HUES6 (cell line): ENCODE data around the gene RCE1.

Experiments used
- H3K27ac ChIP-seq: 2 replicates; pipeline ENCODE4 v1.7.0; 2013; ENCODE audit warnings: low read depth, mild to moderate bottlenecking, low read length, inconsistent platforms
- H3K27me3 ChIP-seq: 2 replicates; pipeline ENCODE4 v1.6.1; 2013; ENCODE audit warnings: low read length; ENCODE audit not compliant: control insufficient read depth, insufficient read depth
- H3K36me3 ChIP-seq: 2 replicates; pipeline ENCODE4 v1.6.1; 2013; ENCODE audit warnings: low read length; ENCODE audit not compliant: control insufficient read depth, insufficient read depth
- H3K4me1 ChIP-seq: 2 replicates; pipeline ENCODE4 v1.6.1; 2013; ENCODE audit warnings: low read length; ENCODE audit not compliant: control insufficient read depth, insufficient read depth
- H3K4me3 ChIP-seq: 2 replicates; pipeline ENCODE4 v1.5.1; 2013; ENCODE audit warnings: low read depth, low read length
- H3K9ac ChIP-seq: one replicate; pipeline ENCODE4 v1.6.1; 2013; ENCODE audit warnings: mild to moderate bottlenecking, low read length
- H3K9me3 ChIP-seq: 2 replicates; pipeline ENCODE4 v1.6.1; 2013; ENCODE audit warnings: low read depth, low read length; ENCODE audit not compliant: control insufficient read depth, insufficient read depth

RCE1 gene

DNA sequence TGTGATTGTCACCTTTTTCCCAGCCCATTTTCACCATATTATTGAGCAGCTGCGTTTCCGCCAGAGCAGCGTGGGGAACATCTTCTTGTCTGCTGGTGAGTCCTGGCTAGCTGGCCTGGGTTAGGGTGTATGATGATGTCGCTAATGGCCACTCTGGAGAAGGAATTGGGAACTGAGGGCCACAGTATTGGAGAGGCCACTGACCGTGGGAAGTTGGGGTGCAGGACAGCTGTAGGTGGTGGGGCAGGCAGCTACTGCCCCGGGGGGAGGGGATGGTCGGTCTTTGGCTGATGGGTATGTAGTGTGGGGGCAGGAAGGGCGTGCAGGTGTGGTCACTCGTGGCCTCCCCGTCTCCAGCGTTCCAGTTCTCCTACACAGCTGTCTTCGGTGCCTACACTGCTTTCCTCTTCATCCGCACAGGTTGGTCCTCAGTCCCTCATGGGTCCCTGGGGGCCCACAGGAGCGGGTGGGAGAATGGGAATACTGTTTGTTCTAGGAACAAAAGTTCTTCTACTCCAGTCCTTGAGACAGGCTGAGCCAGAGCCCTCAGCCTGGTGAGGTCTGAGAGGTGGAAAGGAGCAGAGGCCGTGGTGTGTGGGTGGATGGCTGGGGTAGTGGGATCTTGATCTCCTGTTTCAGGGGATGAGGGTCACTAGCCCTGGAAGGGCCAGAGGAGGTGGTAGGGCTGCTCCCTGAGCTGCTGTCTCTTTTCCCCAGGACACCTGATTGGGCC lies 2.1 kb downstream of the RCE1 start:
- Histone ChIP-seq H3K9ac (no peak overlapping the region), H3K4me3 (no peak overlapping the region), H3K4me1 (no peaks in the 10 kb centered on the region), H3K9me3 (no peaks in the 10 kb centered on the region), H3K27ac (no peak overlapping the region), H3K27me3 (no peaks in the 10 kb centered on the region), H3K36me3 (peaks cover 53% of the 10 kb centered on the region)

DNA sequence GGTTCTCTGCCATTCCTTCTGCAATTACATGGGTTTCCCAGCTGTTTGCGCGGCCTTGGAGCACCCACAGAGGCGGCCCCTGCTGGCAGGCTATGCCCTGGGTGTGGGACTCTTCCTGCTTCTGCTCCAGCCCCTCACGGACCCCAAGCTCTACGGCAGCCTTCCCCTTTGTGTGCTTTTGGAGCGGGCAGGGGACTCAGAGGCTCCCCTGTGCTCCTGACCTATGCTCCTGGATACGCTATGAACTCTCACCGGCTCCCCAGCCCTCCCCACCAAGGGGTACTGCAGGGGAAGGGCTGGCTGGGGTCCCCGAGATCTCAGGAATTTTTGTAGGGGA lies 2.6 kb downstream of the RCE1 start:
- Histone ChIP-seq H3K27me3 (no peaks in the 10 kb centered on the region), H3K36me3 (peaks cover 52% of the 10 kb centered on the region), H3K9me3 (no peaks in the 10 kb centered on the region), H3K4me1 (no peaks in the 10 kb centered on the region), H3K27ac (no peak overlapping the region), H3K9ac (no peak overlapping the region), H3K4me3 (no peak overlapping the region)

DNA sequence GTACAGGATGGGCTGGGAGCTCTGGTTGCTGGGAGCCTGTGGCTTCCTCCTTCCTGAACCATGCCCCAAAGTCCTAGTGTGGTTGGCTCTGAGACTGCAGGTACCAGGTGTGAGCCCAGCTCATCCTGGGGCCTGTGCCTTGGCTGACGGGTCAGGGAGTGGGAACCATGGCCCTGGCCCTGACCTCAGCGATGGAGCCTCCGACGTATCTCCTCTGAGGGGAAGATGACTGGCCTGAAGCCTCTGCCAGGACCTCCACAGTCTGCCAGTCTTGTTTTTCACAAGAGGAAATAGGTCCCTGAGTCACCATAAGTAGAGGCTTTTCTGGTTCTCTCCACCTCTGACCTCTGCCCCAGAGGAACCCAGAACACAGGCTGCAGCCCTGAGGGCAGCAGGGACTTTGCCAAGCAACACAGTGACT lies 3.4 kb downstream of the RCE1 start:
- H3K9ac ChIP-seq: no peak overlapping the region
- H3K27me3 ChIP-seq: no peaks in the 10 kb centered on the region
- H3K27ac ChIP-seq: no peak overlapping the region
- H3K4me1 ChIP-seq: no peaks in the 10 kb centered on the region
- peaks cover 52% of the 10 kb centered on the region for H3K36me3 ChIP-seq
- no peak overlapping the region for H3K4me3 ChIP-seq
- no peaks in the 10 kb centered on the region for H3K9me3 ChIP-seq

DNA sequence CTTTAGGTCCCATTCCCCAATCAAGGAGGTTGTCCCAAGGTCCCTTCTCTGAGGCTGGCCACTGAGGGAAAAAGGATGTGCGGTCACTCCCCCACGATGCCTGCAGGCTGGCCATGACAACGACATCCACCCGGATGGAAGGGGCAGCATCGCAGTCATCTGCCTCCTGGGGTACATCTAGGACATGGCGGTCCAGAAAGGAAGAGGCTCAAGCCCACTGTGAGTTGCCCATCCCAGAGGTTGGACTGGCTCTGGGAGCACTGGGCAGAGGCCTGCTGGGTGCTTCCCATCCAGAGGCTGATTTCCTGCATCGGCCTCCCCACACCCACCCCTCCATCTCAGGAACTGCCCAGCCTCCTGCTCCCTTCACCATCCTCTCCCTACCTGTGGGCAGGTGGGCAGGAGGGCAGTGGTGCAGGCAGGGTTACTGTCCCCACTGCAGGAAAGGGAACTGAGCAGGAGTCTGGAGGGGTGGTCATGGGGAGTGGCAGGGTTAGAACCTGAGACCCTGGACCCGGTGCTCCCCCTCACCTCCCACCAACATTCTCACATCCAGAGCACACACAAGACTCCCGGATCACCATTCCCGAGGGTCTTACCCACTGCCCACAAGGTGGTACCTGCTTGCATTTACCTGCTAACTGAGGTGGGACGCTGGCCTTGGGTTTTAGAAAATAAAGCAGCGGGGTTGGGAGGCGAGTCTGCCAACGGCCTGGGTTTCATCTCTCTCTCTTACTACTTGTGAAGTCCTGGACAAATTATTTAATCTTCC lies 4.4 kb downstream of the RCE1 start:
- Histone ChIP-seq H3K4me1 (no peaks in the 10 kb centered on the region), H3K9me3 (no peaks in the 10 kb centered on the region), H3K9ac (no peak overlapping the region), H3K27me3 (no peaks in the 10 kb centered on the region), H3K36me3 (peaks cover 52% of the 10 kb centered on the region), H3K4me3 (no peak overlapping the region), H3K27ac (no peak overlapping the region)

DNA sequence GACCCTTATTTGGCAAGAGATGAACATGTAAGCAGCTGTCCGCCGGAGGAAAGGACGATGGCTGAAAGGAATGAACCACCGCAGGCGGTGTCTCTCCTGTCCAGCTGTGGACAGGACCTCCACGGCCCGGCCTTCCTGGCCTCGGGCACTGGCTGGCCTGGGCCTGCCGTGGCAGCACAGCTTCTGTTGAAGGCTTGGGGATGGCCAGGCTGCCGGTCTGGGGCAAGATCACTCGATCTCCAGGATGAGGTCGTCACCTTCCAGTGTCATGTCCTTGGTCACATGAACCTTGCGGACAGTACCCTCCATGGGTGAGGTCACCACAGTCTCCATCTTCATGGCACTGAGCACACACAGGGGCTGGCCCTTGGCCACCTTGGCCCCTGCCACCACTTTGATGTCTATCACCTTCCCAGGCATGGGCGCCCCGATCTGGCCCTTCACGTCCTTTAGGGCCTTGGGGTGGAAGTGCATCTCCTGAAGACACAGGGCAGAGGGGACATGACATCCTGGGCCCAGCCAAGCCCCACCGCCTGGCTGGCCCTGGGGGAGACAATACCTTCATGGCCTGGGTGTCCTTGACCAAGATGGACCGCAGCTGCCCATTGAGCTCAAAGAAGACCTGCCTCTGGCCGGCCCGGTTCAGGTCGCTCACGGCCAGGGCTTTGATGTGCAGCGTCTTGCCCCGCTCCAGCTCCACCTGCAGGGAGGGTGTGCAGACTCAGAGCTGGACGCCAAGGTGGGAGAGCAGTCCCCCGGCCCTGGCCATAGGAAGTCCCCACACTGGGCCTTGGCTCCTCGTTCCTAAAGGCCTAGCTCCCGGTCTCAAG lies 5.6 kb downstream of the RCE1 start:
- no peak overlapping the region for H3K9ac ChIP-seq
- peaks cover 52% of the 10 kb centered on the region for H3K36me3 ChIP-seq
- H3K27me3 ChIP-seq: no peaks in the 10 kb centered on the region
- H3K4me3 ChIP-seq: no peak overlapping the region
- no peaks in the 10 kb centered on the region for H3K9me3 ChIP-seq
- no peaks in the 10 kb centered on the region for H3K4me1 ChIP-seq
- no peak overlapping the region for H3K27ac ChIP-seq

DNA sequence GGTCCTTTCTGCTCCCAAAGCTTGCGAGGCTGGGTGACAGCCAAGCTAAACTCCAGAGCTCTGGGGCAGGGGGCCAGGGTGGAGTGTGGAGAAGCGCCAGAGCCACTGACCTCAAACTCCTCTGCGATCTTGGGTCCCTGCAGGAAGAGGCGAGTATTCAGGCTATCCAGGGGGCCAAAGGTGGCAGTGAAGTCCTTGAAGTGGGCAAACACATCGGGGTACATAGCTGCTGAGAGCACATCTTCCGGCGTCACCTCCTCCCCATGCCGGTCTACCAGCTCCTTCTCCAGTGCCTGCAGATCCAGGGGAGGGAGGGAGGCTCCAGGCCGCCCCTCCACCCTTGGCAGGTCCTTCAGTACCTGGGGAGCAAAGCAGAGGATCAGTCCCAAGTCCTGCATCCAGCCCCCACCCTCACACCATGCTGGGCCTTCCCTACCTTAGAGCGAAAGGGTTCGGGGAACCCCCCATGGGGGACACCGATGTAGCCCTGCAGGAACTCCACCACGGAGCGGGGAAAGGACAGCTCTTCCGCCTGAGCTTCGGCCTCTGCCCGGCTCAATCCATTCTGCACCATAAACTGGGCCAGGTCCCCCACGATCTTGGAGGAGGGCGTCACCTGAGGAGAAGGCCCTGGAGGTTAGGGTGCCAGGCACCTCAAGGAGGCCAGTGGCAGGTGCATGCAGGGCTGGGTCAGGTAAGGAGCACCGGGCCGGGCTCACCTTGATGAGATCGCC lies 6.4 kb downstream of the RCE1 start:
- no peaks in the 10 kb centered on the region for H3K9me3 ChIP-seq
- H3K27me3 ChIP-seq: no peaks in the 10 kb centered on the region
- H3K4me1 ChIP-seq: no peaks in the 10 kb centered on the region
- no peak overlapping the region for H3K4me3 ChIP-seq
- peaks cover 52% of the 10 kb centered on the region for H3K36me3 ChIP-seq
- no peak overlapping the region for H3K9ac ChIP-seq
- no peak overlapping the region for H3K27ac ChIP-seq

DNA sequence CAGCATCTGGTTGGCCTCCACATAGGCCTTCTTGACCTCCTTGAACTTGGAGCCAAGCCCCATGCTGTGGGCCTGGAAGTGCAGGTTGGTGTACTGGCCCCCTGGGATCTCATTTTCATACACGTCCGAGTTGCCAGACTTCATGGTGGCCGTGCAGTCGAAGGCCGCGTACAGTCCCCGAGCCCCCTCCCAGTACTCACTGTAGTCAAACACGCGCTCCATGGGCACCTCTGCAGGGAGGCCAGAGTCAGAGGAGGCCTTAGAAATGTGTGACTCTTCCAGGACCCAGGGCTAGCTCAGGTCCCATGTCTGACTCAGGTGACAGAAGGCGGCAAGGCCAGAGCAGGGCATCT lies 7.0 kb downstream of the RCE1 start:
- H3K4me1 ChIP-seq: no peaks in the 10 kb centered on the region
- H3K9me3 ChIP-seq: no peaks in the 10 kb centered on the region
- H3K4me3 ChIP-seq: no peak overlapping the region
- peaks cover 49% of the 10 kb centered on the region for H3K36me3 ChIP-seq
- H3K9ac ChIP-seq: no peak overlapping the region
- no peaks in the 10 kb centered on the region for H3K27me3 ChIP-seq
- H3K27ac ChIP-seq: no peak overlapping the region

DNA sequence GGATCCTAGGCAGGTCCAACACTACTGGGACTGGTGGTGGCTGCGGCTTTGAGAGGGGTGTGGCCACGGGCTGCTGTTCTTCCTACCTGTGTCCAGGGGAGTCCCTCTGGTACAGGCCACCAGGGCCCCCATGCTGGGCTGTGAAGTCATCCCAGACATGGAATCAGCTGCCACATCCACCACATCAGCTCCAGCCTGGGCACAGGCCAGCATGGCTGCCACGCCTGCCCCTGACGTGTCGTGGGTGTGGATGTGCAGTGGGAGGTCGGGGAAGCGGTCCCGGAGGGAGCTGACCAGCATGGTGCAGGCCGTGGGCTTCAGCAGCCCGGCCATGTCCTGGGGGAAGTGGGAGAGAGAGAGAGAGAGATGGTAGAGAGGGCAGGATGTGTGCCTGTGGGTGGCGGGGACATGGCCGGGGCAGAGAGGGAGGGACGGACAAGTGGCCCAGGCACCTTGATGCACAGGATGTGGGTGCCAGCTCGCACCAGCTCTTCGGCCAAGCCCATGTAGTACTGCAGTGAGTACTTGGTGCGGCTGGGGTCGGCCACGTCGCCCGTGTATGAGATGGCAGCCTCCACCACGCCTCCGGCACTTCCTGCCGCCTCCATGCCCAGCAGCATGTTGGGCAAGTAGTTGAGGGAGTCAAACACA lies 7.5 kb downstream of the RCE1 start:
- H3K4me3 ChIP-seq: no peak overlapping the region
- peaks cover 3% of the 10 kb centered on the region for H3K4me1 ChIP-seq
- H3K36me3 ChIP-seq: peaks cover 44% of the 10 kb centered on the region
- no peak overlapping the region for H3K9ac ChIP-seq
- H3K27me3 ChIP-seq: no peaks in the 10 kb centered on the region
- H3K27ac ChIP-seq: no peak overlapping the region
- H3K9me3 ChIP-seq: no peaks in the 10 kb centered on the region

DNA sequence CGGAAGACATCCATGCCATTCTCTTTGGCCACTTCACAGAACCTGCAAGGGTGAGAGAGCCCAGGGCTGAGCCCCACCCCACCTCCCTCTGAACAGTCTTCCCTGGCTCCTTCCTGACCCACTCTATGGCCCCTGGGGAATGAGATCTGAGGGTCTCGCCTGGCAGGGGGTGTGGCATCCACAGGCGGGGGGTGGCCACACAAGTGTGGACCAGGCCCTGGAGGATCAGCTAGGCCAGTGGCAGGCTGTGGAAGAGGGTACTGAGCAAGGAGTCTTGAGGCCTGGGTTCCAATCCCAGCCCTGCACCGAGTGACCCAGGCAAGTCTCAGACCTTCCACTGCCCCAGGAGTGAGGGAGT lies 8.0 kb downstream of the RCE1 start:
- no peak overlapping the region for H3K4me3 ChIP-seq
- peaks cover 5% of the 10 kb centered on the region for H3K4me1 ChIP-seq

DNA sequence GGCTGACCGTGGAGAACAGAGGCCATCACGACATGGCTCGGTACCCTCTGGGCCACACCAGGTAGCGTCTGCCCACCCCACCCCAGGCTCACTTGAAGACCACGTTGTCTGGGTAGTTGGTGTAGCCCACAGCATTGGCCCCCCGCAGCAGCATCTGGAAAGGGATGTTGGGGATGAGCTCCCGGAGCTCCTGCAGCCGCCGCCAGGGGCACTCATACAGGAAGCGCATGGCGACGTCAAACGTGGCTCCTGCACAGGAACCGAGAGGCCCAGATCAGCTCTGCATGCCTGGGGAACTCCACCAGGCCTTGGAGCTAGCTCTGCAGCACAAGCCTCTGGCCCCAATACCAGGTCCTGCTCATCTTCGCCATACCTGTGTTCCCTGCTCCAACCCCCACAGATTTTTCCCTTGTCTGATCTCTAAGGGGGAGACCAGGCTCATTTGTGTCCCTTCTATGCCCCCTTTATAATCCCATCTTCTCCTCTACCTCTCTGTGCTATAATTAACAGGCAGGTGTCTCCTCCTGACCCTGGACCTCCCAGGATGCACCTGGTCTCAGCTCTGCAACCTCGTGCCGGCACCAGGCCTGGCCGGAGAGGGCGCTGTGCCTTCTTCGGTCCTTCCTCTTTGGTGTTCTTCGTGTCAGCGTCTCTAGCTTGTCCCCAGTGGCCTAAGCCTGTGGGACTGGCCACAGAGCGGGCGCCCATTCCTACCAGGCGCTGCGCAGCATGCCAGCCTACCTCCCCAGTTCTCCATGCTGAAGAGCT lies 8.6 kb downstream of the RCE1 start:
- Histone ChIP-seq H3K9me3 (no peaks in the 10 kb centered on the region), H3K36me3 (peaks cover 33% of the 10 kb centered on the region), H3K27me3 (no peaks in the 10 kb centered on the region), H3K4me3 (no peak overlapping the region), H3K4me1 (peaks cover 5% of the 10 kb centered on the region), H3K9ac (no peak overlapping the region), H3K27ac (no peak overlapping the region)

More for the DNA sequence above, 8.0 kb downstream of the RCE1 start:
- peaks cover 39% of the 10 kb centered on the region for H3K36me3 ChIP-seq
- H3K9me3 ChIP-seq: no peaks in the 10 kb centered on the region
- no peak overlapping the region for H3K9ac ChIP-seq
- H3K27me3 ChIP-seq: no peaks in the 10 kb centered on the region
- no peak overlapping the region for H3K27ac ChIP-seq
